HG03575 (cell line): Measurements from ENCODE around the gene KLF9.

ENCODE experiments used
- ATAC-seq: cut with Tn5 transposase; IDR thresholded peaks from one replicate; pipeline ENCODE4 v1.9.1; 2021; ENCODE audit not compliant: unreplicated experiment, insufficient number of reproducible peaks, low FRiP score; ENCODE audit errors: extremely low read depth

The KLF9 gene

DNA sequence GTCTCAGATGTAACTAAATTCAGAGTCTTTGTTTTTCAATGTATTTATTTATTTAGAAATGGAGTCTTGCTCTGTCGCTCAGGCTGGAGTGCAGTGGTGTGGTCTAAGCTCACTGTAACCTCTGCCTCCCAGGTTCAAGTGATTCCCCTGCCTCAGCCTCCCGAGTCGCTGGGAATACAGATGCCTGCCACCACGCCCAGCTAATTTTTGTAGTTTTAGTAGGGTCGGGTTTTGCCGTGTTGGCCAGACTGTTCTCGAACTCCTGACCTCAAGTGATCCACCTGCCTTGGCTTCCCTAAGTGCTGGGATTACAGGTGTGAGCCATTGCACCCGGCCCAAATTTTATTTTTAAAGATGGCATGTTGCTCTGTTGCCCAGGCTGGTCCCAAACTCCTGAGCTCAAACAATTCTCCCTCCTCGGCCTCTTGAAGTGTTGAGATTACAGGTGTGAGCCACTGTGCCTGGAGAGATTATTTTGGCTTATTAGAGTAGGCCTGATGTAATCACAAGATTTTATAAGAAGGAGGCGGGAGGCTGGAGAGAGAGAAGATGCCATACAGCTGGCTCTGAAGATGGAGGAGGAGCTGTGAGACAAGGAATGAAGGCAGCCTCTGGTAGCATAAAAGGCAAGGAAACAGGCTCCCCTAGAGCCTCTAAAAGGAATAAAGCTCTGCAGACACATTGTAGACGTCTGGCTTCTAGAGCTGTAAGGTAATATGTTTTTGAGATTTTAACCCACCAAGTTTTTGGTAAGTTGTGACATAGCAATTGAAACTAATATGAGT lies 12.9 kb upstream of the KLF9 start:
- ATAC-seq: no peak

- ATAC-seq: no peak
Observed at GRCh38 chr9:70425192-70425591, 10.7 kb upstream of the KLF9 start.

DNA sequence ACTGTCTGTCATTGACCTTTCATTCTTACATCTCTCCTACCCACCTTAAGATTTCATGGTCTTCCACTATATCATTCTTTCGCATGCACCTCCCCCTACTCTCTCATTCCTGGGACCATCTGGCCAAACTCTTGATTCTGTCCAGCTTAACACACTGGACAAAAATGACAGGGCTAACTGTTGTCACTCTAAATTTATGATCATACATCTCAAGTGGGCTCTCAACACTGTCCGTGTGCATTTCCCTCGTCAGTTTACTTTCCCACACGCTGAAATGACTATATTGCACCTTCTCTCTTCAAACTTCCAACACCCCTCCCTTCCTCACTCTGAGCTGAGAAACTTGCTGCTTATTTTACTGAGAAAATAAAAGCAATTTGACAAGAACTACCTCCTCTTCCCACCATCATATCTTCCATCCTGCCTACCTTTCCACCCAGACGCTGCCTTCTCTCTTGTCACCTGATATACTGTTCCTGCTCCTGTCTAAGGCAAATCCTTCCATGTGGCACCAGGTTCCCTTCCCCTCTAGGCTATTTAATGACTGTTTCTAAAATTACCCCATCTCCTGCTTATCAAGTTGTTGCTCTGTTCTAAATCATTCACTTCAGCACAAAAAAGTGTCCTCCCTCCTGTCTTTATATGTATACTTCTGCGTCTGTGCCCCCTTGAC lies 8.1 kb upstream of the KLF9 start:
- ATAC-seq: no peak

DNA sequence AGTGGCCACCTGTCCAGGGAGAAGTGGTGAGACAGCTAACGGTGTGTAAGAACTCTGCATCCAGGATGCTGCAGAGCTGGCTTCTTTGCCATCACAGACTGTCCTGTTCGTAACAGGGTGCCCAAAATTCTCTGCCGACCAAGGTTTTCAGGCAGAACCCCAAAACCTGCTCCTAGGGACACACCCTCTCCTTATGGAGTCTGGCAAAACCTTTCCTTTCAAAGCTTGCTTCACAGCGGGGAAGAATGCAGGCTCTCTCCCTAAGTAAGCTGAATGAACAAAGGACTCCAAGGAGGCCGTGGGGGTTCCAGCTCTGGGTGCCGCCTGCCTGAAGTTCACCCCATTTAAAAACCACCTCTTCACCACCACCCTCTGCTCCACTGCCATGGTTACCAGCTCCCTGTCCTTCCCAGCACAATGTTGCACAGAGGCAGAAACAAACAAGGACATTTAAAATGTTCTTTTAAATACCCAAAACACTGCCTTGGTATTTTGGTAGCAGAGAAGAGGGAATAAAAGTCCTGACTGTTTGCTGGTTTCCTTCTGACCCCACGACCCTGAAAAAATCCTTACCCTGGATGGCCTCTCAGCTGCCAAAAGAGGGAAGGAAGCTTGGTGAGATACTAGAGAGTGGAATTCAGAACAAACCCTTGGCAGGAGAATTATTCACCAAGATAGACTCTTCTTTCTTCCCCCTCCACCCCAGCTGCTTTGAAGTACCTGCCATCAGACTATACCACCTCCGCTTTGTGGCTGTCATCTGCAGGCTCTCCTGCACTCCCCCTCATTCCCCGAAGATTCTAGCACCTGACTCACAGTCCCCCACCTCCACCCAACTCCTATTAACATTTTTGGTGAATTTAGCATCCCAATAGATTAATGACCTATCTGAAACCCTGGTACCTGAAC lies 7.1 kb upstream of the KLF9 start:
- ATAC-seq: no peak

DNA sequence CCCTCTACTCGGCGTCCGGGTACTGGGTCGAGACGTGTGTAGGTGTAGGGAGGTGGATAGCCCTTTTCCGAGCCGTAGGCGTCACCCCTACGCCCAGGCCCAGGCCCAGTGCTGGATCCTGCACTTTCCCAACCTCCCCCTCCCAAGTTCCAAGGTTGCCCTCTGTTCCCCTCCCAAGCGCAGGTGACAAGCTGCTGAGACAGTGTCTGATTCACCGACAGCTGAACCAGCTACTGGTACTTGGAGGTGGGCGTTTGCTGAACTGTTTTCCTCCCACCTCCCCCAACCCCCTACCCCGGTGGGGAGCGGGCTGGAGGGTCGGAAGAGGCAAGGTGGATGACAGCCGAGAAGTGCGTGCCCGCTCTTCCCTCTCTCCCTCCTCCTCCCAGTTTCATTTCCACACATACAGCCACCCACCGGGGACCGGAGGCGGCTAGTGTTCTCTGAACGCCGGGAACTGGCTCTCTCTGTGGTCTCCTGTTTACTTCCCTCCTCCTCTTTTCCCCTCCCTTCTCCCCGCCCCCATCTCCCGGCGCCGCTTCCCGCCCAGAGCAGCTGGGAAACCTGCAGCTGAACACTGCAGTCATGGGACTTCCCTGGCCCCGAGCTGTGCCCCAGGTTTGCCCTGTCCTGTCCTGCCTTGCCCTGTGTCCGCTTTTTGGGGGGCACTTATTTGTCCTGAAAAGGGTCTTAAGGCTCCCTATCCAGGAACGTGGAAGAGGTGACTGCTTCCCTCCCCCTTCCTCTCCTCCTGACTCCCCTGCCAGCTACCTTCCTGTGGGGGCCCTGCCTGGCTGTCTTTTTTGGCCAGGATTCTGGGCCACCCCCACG lies 6.2 kb upstream of the KLF9 start:
- ATAC-seq: no peak

DNA sequence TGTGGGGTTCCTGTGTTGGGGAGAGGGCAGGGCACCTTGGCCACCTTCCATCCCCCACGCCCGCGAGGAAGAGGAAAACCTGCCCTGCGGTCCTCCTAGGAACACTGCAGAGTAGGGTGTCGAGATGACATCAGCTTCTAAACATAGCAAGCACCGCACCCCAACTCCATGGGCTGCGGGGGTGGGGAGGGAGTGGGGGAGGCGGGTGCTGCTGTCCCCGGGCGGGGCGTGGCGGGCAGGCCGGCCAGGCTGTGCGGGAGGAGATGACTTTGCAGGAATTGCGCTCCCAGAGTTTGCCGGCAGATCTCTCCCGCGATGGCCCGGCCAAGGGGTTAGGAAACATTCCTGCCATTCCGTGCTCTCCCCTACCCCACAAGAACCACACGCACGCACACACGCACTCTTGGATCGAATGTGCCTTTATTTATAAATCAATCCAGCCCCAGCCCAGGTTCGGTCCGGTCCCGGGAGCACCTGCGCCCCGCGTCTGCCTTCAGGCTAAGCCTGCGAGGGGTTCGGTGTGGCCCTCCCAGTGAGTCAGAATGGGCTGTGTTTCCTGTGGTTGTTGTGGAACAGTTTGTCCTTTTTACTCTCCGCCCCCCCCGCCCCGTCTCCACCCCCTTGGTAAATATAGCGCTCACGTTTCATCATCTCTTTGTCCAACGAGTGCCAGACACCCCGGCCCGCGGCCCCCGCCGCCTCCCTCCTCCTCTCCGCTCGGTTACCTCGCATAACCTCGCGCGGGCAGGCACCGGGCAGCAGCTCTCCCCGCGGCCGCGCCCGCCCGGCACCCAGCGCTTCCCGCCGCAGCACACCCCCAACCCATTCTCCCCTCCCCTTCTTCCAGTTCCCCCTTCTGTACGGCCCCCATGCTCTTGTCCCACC lies 5.3 kb upstream of the KLF9 start:
- ATAC-seq: no peak

DNA sequence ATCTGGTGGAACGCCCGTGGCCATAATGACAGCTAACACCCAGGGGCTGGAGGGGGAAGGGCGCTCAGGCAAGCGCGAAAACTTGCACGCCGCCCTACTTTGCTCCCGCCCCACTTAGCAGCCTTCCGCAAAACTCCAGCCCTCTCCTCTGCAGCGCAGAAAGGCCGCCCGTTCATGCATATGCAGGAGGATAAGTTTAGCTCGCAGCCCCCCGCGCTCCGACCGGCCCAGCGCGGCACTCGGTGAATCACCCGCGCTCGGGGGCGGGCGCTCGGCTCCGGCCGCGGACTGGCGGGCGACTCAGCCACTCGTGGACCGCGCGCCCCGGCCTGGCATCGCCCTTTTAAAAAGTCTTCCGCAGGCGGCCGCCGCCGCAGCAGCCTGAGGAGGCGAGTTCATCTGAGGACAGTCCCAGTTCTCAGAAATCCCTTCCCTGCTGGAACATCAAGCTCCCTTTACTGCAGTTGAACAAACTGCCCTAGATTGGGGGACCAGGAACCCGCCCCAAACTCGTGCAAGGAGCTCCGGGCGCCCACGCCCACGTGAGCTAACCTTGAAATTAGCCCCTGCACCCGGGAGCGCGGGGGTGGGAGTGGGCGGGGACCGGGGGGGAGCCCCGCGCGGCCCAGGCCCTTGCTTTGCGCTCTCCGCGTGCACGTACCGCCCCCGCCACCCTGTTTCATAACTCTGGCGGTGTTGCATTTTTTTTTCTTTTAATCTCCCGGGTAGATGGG lies 4.5 kb upstream of the KLF9 start:
- ATAC-seq: peak; percentile 20

DNA sequence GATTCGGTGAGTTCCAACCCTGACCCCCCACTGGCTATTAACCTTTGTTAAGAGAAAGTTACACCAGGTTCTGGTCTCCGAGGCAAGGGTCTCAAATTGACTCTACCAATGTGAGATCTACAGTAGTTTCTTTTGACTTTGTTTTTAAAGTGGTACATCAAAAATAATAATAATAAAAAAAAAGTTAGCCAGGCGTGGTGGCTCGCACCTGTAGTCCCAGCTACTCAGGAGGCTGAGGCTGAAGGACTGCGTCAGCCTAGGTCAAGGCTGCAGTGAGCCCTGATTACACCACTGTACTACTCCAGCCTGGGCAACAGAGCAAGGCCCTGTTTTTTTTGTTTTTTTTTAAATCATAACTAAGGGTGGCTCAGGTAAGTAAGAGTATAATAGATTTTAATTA lies 1.0 kb upstream of the KLF9 start:
- ATAC-seq: no peak

GRCh38 chr9:70415041-70415440 lies 584 bp upstream of the KLF9 start:
- ATAC-seq: no peak

GRCh38 chr9:70413464-70413798 lies 1.0 kb downstream of the KLF9 start:
- ATAC-seq: peak; percentile 0

- ATAC-seq: no peak
Observed at GRCh38 chr9:70412832-70413463, 1.5 kb downstream of the KLF9 start.

GRCh38 chr9:70411930-70412831 lies 2.3 kb downstream of the KLF9 start:
- ATAC-seq: peak; percentile 25

- no peak for ATAC-seq
Observed at GRCh38 chr9:70411121-70411929, 3.1 kb downstream of the KLF9 start.

DNA sequence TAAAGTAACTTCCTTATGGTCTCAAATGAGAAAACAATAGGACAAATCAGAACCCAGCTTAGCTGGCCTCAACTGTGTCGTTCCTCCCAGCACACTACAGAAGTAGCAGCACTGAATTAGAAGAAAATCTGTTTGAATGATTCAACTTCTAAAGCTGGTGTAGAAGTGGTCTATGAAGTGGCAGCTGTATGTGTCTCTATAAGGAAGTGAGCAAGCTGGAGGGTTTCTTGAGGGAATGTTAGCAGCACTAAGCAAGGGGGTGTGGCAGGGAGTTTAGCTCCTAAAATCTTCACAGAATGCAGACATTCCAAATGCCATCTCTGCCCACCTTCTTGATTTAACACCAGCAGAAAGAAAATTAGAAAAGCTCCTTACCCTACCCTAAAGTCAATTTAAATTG lies 4.1 kb downstream of the KLF9 start:
- ATAC-seq: no peak

DNA sequence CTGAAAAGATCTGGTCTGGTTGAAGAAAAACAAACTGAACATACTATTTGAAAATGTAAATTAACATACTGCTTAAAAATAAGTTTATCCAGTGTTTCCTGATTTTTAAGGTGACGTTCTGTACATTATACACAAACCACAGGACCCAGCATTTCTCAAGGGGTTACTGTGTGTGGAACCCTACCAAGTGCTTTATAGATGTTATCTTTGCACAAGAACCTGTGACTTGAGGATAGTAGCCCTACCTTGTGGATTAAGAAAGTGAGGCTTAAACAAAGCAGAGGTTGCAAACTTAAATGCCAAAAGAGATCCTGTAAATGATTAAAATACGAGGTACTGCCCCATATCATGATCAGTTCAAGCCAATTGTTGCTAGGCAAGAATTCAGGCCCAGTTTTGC lies 4.7 kb downstream of the KLF9 start:
- no peak for ATAC-seq
